ENCODE measurements around the gene PALD1.
"Not testable (repeated sequence)": the region's sequence is repeated elsewhere in the genome, so short reads cannot be mapped to it uniquely, and the experiment has no call there.

PALD1 gene

GRCh38 chr10:70575874-70576802, 97.6 kb downstream of the PALD1 start:
- no peak for DNase-seq

- DNase-seq, result no peak
These were observed 98.4 kb downstream of the PALD1 start for GRCh38 chr10:70576803-70577517.

DNA sequence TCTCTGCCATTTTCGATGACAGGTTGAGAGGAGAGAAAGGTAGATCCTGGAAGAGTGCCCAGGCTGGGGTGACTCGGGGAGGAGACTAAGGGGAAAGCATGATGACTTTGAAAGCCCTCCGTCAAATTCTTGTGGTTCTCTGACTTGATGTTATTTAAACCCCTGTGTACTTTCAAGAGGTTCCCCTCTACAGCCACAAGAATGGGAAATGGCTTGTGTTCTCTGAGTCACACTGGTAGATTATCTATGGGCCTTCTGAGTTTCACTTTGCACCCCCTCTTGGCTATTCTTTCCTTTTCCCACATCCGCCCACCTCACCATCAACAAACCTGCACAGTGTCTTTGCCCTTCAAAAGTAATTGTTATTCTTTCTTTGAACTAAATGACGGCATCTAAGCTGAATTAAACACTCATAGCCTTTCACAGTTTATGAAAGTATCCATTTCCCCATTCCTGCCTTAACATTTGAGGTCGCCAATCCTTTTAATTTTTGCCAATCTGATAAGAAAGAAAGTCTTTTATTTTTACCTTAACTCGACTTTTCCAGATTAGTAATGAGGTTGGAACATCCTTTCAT, 99.9 kb downstream of the PALD1 start:
- DNase-seq, result no peak

DNA sequence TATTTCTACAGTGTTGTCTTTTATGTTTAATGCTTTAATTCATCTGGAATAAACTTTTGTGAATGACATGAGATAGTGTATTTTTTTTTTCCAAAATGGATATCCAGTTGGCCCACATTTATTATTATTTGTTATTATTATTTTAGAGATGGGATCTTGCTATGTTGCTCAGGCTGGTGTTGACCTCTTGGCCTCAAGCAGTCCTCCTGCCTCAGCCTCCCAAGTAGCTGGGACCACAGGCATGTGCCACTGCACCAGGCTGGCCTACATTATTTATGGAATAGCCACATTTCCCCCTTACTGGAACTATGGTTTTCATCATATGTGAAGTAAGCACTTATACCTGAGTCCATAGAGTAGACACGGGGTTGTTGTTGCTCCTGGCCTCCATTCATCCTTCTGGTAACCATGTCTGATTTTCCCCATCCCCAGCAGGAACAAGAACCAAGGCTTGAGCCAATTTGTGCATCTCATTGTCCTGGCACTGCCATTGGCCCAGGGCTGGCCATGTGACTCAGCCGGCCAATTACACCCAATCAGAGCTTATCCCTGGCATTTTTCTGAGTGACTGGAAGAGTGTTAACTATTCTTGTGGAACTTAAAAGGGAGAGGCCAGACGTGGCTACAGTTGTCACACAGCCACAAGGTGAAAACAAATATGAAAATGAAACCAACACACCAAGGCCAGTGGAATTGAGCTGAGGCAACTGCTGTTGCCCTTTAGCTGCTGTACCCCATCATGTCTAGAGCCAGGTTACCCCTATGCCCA, 100.9 kb downstream of the PALD1 start:
- DNase-seq, result no peak

GRCh38 chr10:70581176-70581575, 102.6 kb downstream of the PALD1 start:
- DNase-seq, result not testable (repeated sequence)

DNA sequence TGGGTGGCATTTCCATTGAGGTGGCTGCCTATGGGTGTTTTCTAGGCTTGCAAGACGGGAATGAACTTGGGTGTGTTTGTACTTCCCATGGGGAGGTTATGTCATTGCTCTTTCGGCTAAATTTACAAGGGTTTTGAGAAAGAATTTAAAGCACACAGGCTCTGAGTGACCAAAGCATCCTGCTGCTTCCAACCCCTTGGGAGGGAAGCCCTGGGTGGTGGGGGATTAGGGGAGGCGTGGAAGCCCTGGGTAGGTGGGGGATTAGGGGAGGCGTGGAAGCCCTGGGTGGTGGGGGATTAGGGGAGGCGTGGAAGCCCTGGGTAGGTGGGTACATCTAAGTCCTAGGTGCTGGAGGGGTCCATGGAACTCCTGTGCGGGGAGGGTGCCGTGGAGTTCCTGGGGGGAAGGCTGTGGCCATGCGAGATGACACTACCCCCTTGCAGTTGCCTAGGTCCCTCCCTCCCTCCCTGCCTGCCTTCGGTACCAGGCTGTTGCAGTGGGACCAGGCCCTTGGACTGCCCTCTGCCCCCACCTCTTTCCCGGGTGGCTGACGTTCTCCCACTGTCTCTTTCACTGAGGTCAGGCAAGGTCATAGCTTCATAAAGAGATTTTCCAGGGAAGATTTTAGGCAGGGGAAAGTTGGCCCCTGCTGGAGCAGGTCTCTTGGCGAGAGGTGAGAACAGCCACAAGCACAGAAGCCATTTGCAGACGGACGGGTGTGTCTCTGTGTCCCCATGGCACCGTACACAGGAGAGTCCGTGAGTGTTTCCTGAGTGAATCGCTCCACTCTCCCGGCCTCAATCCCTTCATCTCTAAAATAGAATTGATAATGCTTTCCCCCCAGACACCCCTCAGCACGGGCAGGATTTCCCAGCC, 104.5 kb downstream of the PALD1 start:
- no peak for DNase-seq

DNA sequence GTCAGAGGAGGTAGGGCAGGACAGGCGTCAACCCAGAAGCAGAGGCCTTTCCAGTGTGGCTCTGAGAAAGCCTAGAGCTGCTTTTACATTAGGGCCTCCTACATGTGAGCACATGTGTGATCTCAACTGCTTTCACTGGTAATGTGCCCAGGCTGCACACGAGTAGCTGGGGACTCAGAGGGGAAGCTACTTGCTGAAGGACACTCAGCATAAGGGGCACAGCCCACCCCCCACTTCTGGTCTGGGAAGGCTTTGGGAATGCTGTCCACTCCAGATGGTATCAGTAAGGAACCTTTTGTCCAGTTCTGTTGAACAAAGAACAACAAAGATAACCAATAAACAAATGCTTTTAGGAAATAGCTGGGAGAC, 105.1 kb downstream of the PALD1 start:
- DNase-seq, result no peak

- no peak for DNase-seq
These were observed 105.8 kb downstream of the PALD1 start for GRCh38 chr10:70584366-70584765.

DNA sequence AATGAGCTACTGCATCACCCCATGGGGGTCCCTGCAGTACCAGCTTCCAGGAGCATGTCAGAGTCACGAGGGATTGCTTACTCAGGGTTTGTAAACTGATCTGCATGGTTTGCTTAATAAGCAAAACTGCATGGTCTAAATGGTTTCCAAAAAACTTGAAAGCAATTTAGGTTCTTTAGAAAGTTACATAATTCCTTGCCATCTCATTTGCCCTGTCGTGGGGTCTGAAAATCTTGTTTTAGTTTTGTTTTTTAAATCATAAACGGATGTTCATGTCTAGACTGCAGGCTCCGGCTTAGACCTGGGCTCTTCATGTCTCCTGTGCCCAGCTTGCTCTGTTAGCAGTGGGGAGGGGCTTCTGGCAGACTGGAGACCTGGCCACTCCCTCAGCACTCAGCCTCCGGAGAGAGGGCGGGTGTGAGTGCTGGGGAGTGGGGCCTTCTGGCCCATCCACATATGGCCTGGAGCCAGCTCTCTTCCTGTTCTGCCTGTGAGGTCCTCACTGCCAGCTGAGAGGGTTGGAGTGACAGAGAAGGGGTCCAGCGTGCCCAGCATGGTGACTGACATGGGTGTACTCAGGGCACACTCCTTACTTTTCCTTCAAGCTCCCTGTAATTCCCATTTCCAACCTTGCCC, 106.5 kb downstream of the PALD1 start:
- peak; percentile 45 for DNase-seq

- no peak for DNase-seq
These were observed 107.1 kb downstream of the PALD1 start for GRCh38 chr10:70585578-70586169.

GRCh38 chr10:70586348-70586930, 107.9 kb downstream of the PALD1 start:
- no peak for DNase-seq

DNA sequence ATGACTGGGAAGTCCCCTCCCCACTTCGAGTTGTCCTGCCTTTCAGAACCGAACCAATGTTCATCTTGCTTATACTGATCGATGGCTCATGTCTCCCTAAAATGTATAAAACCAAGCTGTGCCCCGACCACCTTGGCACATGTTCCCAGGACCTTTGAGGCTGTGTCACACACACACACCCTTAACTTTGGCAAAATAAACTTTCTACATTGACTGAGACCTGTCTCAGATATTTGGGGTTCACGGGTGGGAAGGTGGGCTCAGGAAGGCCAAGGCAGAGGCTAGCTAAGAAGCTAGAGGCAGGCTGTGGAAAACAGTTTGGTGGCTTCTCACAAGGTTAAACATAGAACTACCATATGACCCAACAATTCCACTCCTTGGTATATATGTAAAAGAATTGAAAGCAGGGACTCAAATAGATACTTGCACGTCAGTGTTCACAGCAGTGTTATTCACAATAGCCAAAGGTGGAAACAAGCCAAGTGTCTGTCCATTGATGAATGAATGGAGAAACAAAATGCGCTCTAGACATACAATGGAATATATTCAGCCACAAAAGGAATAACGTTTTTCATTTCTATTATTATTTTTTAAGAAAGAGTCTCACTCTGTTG, 108.6 kb downstream of the PALD1 start:
- DNase-seq, result no peak

DNA sequence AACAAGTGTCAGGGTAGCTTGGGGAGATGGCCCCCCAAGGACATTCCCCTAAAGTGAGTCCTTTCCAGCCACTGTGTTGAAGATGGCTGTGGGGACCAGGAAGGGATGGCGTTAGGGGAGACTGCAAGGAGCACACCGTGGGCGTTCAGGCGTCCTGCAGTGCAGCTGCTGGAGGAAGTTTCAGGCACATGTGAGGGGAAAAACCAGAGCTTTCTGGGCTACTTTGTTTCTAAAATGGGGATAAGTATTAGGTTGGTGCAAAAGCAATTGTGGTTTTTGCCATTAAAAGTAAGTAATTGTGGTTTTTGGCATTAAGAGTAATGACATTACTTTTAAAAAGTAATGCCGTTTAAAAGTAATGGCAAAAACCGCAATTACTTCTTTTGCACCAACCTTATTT, 109.7 kb downstream of the PALD1 start:
- no peak for DNase-seq

DNA sequence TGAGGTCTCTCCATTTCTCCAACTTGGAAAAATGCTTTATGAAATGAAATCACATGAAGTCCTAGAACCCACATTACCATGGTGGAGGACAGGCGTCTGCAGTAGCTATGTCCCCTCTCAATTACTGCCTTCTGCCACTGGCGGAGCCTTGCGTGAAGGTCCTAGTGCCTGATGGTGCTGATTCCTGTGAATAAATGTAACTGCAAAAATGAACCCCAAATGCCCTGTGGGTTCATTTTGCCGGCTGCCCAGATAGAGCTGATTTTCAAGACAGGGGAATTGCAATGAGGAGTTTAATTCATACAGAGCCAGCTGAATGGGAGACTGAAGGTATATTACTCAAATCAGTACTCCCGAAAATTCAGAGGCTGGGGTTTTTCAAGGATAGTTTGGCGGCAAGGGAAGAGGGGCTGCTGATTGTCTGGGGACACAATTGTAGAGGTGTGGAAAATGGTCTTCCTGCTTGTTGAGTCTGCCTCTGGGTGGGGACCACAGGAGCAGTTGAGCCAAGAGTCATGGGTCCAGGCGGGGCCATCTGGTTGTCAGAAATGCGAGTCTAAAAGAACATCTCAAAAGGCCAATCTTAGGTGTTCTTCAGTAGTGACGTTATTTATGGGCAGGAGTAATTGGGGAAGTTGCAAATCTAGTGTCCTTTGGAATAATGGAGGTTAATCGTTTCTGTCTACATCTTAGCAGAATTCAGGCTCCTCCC, 110.4 kb downstream of the PALD1 start:
- no peak for DNase-seq

GRCh38 chr10:70589762-70590654, 111.4 kb downstream of the PALD1 start:
- DNase-seq, result no peak

- no peak for DNase-seq
These were observed 112.3 kb downstream of the PALD1 start for GRCh38 chr10:70590655-70591416.

GRCh38 chr10:70592186-70592735, 113.7 kb downstream of the PALD1 start:
- no peak for DNase-seq
